ENCODE results near the gene YWHAH. TPM values are rescaled to one million over a fixed set of nuclear protein-coding genes. Genes with fewer than 3 reads are reported as not detected.

Gene YWHAH
- total RNA-seq, 1 donor from 2014 or later, result 160 TPM

GRCh38 chr22:31923136-31923535, 21.2 kb upstream of the YWHAH start:
- Histone ChIP-seq H3K4me3 (ENCODE audit: insufficient read depth, low read depth, low read length) (no peak overlapping the region), H3K9me3 (ENCODE audit: insufficient read depth, low read depth, low read length) (no peaks in the 10 kb centered on the region), H3K36me3 (ENCODE audit: insufficient read depth, low read length) (no peaks in the 10 kb centered on the region), H3K27me3 (ENCODE audit: insufficient read depth, low read length) (peaks cover 5% of the 10 kb centered on the region), H3K27ac (ENCODE audit: low read depth, low read length) (no peak overlapping the region), H3K79me2 (ENCODE audit: insufficient read depth, low read length) (no peaks in the 10 kb centered on the region), H3K4me1 (ENCODE audit: insufficient read depth, low read length) (no peaks in the 10 kb centered on the region), H3K4me2 (ENCODE audit: low read length) (no peak overlapping the region), H3K9ac (ENCODE audit: low read length) (no peak overlapping the region), H4K20me1 (ENCODE audit: insufficient read depth, low read length) (no peaks in the 10 kb centered on the region), H2AFZ (ENCODE audit: low read depth, low read length) (no peak overlapping the region)
- DNase-seq (ENCODE audit: low read depth), result no peak
- H3K36me3 Mint-ChIP-seq (ENCODE audit: low read depth, unreplicated experiment), result peaks cover 4% of the 10 kb centered on the region
- no peak for TF ChIP-seq EZH2 (IDR thresholded peaks at IDR 0.05; ENCODE audit: insufficient read depth, low read length)
- peaks cover 10% of the 10 kb centered on the region for H3K4me1 Mint-ChIP-seq (ENCODE audit: low read depth, unreplicated experiment)
- H3K9me3 Mint-ChIP-seq (ENCODE audit: unreplicated experiment), result no peaks in the 10 kb centered on the region
- H3K27ac Mint-ChIP-seq (ENCODE audit: unreplicated experiment), result no peak overlapping the region
- H3K4me3 Mint-ChIP-seq (ENCODE audit: unreplicated experiment), result no peak overlapping the region
- peaks cover 13% of the 10 kb centered on the region for H3K27me3 Mint-ChIP-seq (ENCODE audit: low read depth, unreplicated experiment)
- FAIRE-seq, result no peak

GRCh38 chr22:31923747-31924146, 20.6 kb upstream of the YWHAH start:
- H3K79me2 ChIP-seq (ENCODE audit: insufficient read depth, low read length), result no peaks in the 10 kb centered on the region
- no peaks in the 10 kb centered on the region for H4K20me1 ChIP-seq (ENCODE audit: insufficient read depth, low read length)
- H3K27me3 Mint-ChIP-seq (ENCODE audit: low read depth, unreplicated experiment), result peaks cover 10% of the 10 kb centered on the region
- H3K27ac ChIP-seq (ENCODE audit: low read depth, low read length), result no peak overlapping the region
- H3K9me3 Mint-ChIP-seq (ENCODE audit: unreplicated experiment), result no peaks in the 10 kb centered on the region
- H3K36me3 Mint-ChIP-seq (ENCODE audit: low read depth, unreplicated experiment), result peaks cover 4% of the 10 kb centered on the region
- no peaks in the 10 kb centered on the region for H3K4me1 ChIP-seq (ENCODE audit: insufficient read depth, low read length)
- H3K4me1 Mint-ChIP-seq (ENCODE audit: low read depth, unreplicated experiment), result peaks cover 10% of the 10 kb centered on the region
- H3K9ac ChIP-seq (ENCODE audit: low read length), result no peak overlapping the region
- no peaks in the 10 kb centered on the region for H3K36me3 ChIP-seq (ENCODE audit: insufficient read depth, low read length)
- TF ChIP-seq CTCF (IDR thresholded peaks at IDR 0.05; ENCODE audit: insufficient read depth, low read depth, low read length), result no peak
- no peak for TF ChIP-seq EZH2 (IDR thresholded peaks at IDR 0.05; ENCODE audit: insufficient read depth, low read length)
- H3K27me3 ChIP-seq (ENCODE audit: insufficient read depth, low read length), result peaks cover 5% of the 10 kb centered on the region
- no peak for FAIRE-seq
- no peaks in the 10 kb centered on the region for H3K9me3 ChIP-seq (ENCODE audit: insufficient read depth, low read depth, low read length)
- DNase-seq (ENCODE audit: low read depth), result no peak
- no peak overlapping the region for H3K4me3 ChIP-seq (ENCODE audit: insufficient read depth, low read depth, low read length)
- no peak overlapping the region for H2AFZ ChIP-seq (ENCODE audit: low read depth, low read length)
- H3K4me2 ChIP-seq (ENCODE audit: low read length), result no peak overlapping the region
- H3K4me3 Mint-ChIP-seq (ENCODE audit: unreplicated experiment), result no peak overlapping the region
- no peak overlapping the region for H3K27ac Mint-ChIP-seq (ENCODE audit: unreplicated experiment)

DNA sequence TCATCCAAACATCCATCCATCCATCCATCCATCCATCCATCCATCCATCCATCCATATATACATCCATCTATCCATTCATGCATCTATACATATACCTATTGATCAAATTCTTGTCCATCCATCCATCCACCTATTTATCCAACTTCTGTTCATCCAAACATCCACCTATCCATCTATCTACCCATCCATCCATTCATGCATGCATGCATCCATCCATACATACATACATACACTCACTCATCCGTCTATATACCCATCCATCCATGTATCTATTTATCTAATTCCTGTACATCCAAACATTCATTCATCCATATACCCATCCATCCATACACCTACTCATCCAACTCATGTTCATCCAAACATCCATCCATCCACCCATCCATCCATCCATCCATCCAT, 19.3 kb upstream of the YWHAH start:
- Histone ChIP-seq H3K4me3 (ENCODE audit: insufficient read depth, low read depth, low read length) (no peak overlapping the region), H3K27ac (ENCODE audit: low read depth, low read length) (no peak overlapping the region), H4K20me1 (ENCODE audit: insufficient read depth, low read length) (no peaks in the 10 kb centered on the region), H3K36me3 (ENCODE audit: insufficient read depth, low read length) (no peaks in the 10 kb centered on the region), H3K9ac (ENCODE audit: low read length) (no peak overlapping the region), H3K27me3 (ENCODE audit: insufficient read depth, low read length) (peaks cover 5% of the 10 kb centered on the region), H3K79me2 (ENCODE audit: insufficient read depth, low read length) (no peaks in the 10 kb centered on the region), H3K4me2 (ENCODE audit: low read length) (no peak overlapping the region), H2AFZ (ENCODE audit: low read depth, low read length) (no peak overlapping the region), H3K9me3 (ENCODE audit: insufficient read depth, low read depth, low read length) (no peaks in the 10 kb centered on the region), H3K4me1 (ENCODE audit: insufficient read depth, low read length) (no peaks in the 10 kb centered on the region)
- FAIRE-seq (no peak), DNase-seq (ENCODE audit: low read depth) (no peak)
- H3K27me3 Mint-ChIP-seq (ENCODE audit: low read depth, unreplicated experiment), result peaks cover 14% of the 10 kb centered on the region
- no peak for TF ChIP-seq EZH2 (IDR thresholded peaks at IDR 0.05; ENCODE audit: insufficient read depth, low read length)
- TF ChIP-seq CTCF (IDR thresholded peaks at IDR 0.05; ENCODE audit: insufficient read depth, low read depth, low read length), result no peak
- H3K36me3 Mint-ChIP-seq (ENCODE audit: low read depth, unreplicated experiment), result peaks cover 4% of the 10 kb centered on the region
- no peak overlapping the region for H3K27ac Mint-ChIP-seq (ENCODE audit: unreplicated experiment)
- H3K4me1 Mint-ChIP-seq (ENCODE audit: low read depth, unreplicated experiment), result peaks cover 14% of the 10 kb centered on the region
- no peaks in the 10 kb centered on the region for H3K9me3 Mint-ChIP-seq (ENCODE audit: unreplicated experiment)
- no peak overlapping the region for H3K4me3 Mint-ChIP-seq (ENCODE audit: unreplicated experiment)

All from astrocyte (in vitro differentiated cells and primary cell).